ENCODE results near the gene TSSK3. TPM values are rescaled to one million over a fixed set of nuclear protein-coding genes. Genes with fewer than 3 reads are reported as not detected.
A peak's percentile ranks its signal among the peaks of the same experiment; 100 is the strongest.
"Not testable (repeated sequence)": the region's sequence is repeated elsewhere in the genome, so short reads cannot be mapped to it uniquely, and the experiment has no call there.

TSSK3 gene
- total and polyA plus RNA-seq, 4 experiments from 2014 or later, result 0.73 to 4.3 (median 3.5) TPM; not detected in 1

DNA sequence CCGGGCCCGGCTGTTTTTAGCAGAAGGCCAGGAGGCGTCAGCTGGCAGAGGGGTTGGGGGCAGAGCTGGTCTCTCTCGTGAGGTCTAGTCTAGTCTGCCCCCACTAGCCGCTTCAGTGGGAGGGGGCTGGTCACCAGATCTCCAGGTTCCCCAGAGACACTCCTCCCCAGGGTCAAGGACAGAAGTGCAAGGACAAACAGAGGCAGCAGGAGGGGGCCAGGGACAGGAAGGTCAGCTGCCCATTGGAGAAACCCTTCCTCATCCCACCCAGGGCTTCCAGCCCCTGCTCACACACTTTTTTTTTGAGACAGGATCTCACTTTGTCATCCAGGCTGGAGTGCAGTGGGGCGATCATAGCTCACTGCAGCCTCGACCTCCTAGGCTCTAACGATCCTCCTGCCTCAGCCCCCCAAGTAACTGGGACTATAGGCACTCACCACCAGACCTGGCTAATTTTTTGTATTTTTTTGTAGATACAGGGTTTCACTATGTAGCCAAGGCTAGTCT, 10.0 kb upstream of the TSSK3 start:
- ChIA-PET CTCF (ENCODE audit: partially characterized antibody) (interaction anchor here (1.0 to 3.5 kb wide), 7 partner anchors 12 to 137 kb away, joined by 3 to 10 read pairs (median 4); partner anchors contain the start of gene MARCKSL1), POLR2A (ENCODE audit: partially characterized antibody) (interaction anchor here (1.1 to 12.7 kb wide), 12 partner anchors 8 to 172 kb away, joined by 3 to 173 read pairs (median 8); partner anchors contain the start of genes HDAC1, IQCC, LCK and MARCKSL1)
- Histone ChIP-seq H3K4me3 (ENCODE audit: low read length in 2 of 2) (peak overlapping the region in 1 of 2 donors; percentile 65), H3K4me1 (ENCODE audit: insufficient read depth, low read length) (peaks cover 37% of the 10 kb centered on the region), H3K36me3 (ENCODE audit: insufficient read depth, low read length) (no peaks in the 10 kb centered on the region), H3K27ac (ENCODE audit: low read depth, low read length) (peak overlapping the region; percentile 71), H3K9me3 (ENCODE audit: control insufficient read depth in 1 of 2, low read length in 2 of 2) (no peaks in the 10 kb centered on the region), H3K27me3 (ENCODE audit: insufficient read depth, low read length) (no peaks in the 10 kb centered on the region)
- Mint-ChIP-seq H3K36me3 (no peaks in the 10 kb centered on the region), H3K9me3 (peaks cover 0 to 1% (median 0%) of the 10 kb centered on the region in 8 donors), H3K4me1 (peaks cover 21 to 56% (median 37%) of the 10 kb centered on the region in 4 donors), H3K27ac (peak overlapping the region; percentile 10 to 72 (median 59)), H3K27me3 (no peaks in the 10 kb centered on the region), H3K4me3 (peak overlapping the region; percentile 64 to 86 (median 75))
- no peak for DNase-seq
- intact Hi-C loops (cut with micrococcal nuclease), result no loop called here

GRCh38 chr1:32352831-32353383, 9.4 kb upstream of the TSSK3 start:
- Histone ChIP-seq H3K4me1 (ENCODE audit: insufficient read depth, low read length) (peaks cover 37% of the 10 kb centered on the region), H3K9me3 (ENCODE audit: control insufficient read depth in 1 of 2, low read length in 2 of 2) (no peaks in the 10 kb centered on the region), H3K4me3 (ENCODE audit: low read length in 2 of 2) (no peak overlapping the region), H3K36me3 (ENCODE audit: insufficient read depth, low read length) (no peaks in the 10 kb centered on the region), H3K27me3 (ENCODE audit: insufficient read depth, low read length) (no peaks in the 10 kb centered on the region), H3K27ac (ENCODE audit: low read depth, low read length) (no peak overlapping the region)
- Mint-ChIP-seq H3K36me3 (no peaks in the 10 kb centered on the region), H3K27me3 (no peaks in the 10 kb centered on the region), H3K4me3 (peak overlapping the region; percentile 45 to 86 (median 75)), H3K4me1 (peaks cover 21 to 55% (median 36%) of the 10 kb centered on the region in 4 donors), H3K27ac (peak overlapping the region in 4 of 7 donors; percentile 43 to 72 (median 54)), H3K9me3 (peaks cover 0 to 1% (median 0%) of the 10 kb centered on the region in 8 donors)
- peak in 1 of 5 donors; percentile 30 for DNase-seq
- ChIA-PET POLR2A (ENCODE audit: partially characterized antibody) (interaction anchor here (1.4 to 12.7 kb wide), 6 partner anchors 16 to 147 kb away, joined by 3 to 173 read pairs (median 11); partner anchors contain the start of genes HDAC1, IQCC, LCK and MARCKSL1), CTCF (ENCODE audit: partially characterized antibody) (interaction anchor here (1.0 to 3.5 kb wide), 6 partner anchors 12 to 137 kb away, joined by 3 to 10 read pairs (median 4); partner anchors contain the start of gene MARCKSL1)
- intact Hi-C loops (cut with micrococcal nuclease), result no loop called here

DNA sequence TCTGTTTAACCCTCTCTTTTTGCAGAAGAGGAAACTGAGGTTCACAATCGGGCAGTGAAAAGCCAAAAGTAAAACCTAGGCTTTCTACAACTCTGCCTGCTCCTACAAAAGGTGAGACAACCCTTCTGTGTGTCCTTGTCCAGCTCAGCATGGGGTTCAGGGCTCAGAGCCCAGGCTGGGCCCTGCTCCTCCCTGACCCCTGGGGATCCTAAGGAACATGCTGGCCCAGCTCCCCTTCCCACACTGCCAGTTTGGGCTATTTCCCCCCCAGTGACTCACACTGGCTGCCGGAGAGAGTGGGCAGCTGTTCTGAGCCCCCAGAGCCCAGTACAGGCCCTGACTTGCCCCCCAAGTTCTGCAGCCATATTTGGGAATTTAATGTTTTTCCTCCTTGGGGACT, 8.9 kb upstream of the TSSK3 start:
- POLR2A ChIA-PET (ENCODE audit: partially characterized antibody), result interaction anchor here (0.8 to 12.7 kb wide), 4 partner anchors 17 to 281 kb away, joined by 3 to 173 read pairs (median 8); partner anchors contain the start of genes LCK, MARCKSL1 and TMEM39B
- CTCF ChIA-PET (ENCODE audit: partially characterized antibody), result interaction anchor here (1.2 to 3.5 kb wide), 4 partner anchors 19 to 138 kb away, joined by 4 to 10 read pairs (median 5); no protein-coding TSS in a partner anchor
- Histone ChIP-seq H3K27me3 (ENCODE audit: insufficient read depth, low read length) (no peaks in the 10 kb centered on the region), H3K36me3 (ENCODE audit: insufficient read depth, low read length) (no peaks in the 10 kb centered on the region), H3K4me3 (ENCODE audit: low read length in 2 of 2) (no peak overlapping the region), H3K4me1 (ENCODE audit: insufficient read depth, low read length) (peaks cover 32% of the 10 kb centered on the region), H3K9me3 (ENCODE audit: control insufficient read depth in 1 of 2, low read length in 2 of 2) (no peaks in the 10 kb centered on the region), H3K27ac (ENCODE audit: low read depth, low read length) (no peak overlapping the region)
- H3K4me1 Mint-ChIP-seq, result peaks cover 19 to 54% (median 32%) of the 10 kb centered on the region in 4 donors
- peak overlapping the region; percentile 24 to 88 (median 60) for H3K27ac Mint-ChIP-seq
- H3K27me3 Mint-ChIP-seq, result no peaks in the 10 kb centered on the region
- peak overlapping the region in 7 of 8 donors; percentile 50 to 74 (median 67) for H3K4me3 Mint-ChIP-seq
- DNase-seq, result peak in 1 of 5 donors; percentile 30
- H3K9me3 Mint-ChIP-seq, result peaks cover 0 to 1% (median 0%) of the 10 kb centered on the region in 8 donors
- intact Hi-C loops (cut with micrococcal nuclease), result no loop called here
- H3K36me3 Mint-ChIP-seq, result no peaks in the 10 kb centered on the region

DNA sequence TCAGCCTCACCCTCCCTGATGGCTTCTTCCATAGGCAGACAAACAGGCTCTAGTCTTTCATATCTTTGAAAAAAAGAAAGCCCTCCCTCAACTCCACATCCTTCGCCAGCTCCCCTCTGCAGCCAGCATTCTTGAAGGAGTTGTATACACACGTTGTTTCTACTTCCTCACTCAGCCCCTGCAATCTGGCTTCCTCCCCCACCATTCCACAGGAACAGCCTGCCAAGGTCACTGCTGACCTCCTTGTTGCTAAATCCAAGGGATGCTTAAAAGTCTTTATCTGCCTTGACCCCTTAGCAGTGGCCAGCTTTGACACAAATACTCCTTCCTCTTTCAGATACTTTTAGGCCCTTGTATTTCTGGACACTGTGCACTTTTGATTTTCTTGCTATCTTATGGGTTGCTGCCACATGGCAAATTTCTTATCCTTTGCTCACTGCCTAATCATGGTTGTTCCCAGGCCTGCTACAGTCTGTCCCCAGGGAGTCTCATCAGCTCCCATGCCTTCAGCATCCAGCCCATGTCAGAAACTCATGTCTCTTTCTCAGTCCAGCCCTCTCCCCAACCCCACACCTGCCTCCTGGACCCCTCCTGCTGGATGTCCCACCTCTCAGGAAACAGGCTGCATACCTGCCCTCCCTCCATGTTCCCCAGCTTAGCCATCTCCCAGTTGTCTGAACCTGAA, 8.3 kb upstream of the TSSK3 start:
- Mint-ChIP-seq H3K4me1 (peaks cover 18 to 48% (median 26%) of the 10 kb centered on the region in 4 donors), H3K27ac (peak overlapping the region; percentile 19 to 88 (median 48)), H3K9me3 (peaks cover 0 to 1% (median 0%) of the 10 kb centered on the region in 8 donors), H3K36me3 (no peaks in the 10 kb centered on the region), H3K4me3 (peak overlapping the region; percentile 30 to 73 (median 61)), H3K27me3 (no peaks in the 10 kb centered on the region)
- Histone ChIP-seq H3K4me1 (ENCODE audit: insufficient read depth, low read length) (peaks cover 26% of the 10 kb centered on the region), H3K27ac (ENCODE audit: low read depth, low read length) (no peak overlapping the region), H3K4me3 (ENCODE audit: low read length in 2 of 2) (no peak overlapping the region), H3K27me3 (ENCODE audit: insufficient read depth, low read length) (no peaks in the 10 kb centered on the region), H3K9me3 (ENCODE audit: control insufficient read depth in 1 of 2, low read length in 2 of 2) (no peaks in the 10 kb centered on the region), H3K36me3 (ENCODE audit: insufficient read depth, low read length) (no peaks in the 10 kb centered on the region)
- intact Hi-C loops (cut with micrococcal nuclease), result no loop called here
- ChIA-PET POLR2A (ENCODE audit: partially characterized antibody) (interaction anchor here (0.5 to 12.7 kb wide), 6 partner anchors 9 to 281 kb away, joined by 3 to 173 read pairs (median 3); partner anchors contain the start of genes MARCKSL1 and TMEM39B), CTCF (ENCODE audit: partially characterized antibody) (interaction anchor here (1.2 to 1.4 kb wide), 2 partner anchors 18 to 105 kb away, joined by 4 to 5 read pairs; no protein-coding TSS in a partner anchor)
- DNase-seq, result no peak

DNA sequence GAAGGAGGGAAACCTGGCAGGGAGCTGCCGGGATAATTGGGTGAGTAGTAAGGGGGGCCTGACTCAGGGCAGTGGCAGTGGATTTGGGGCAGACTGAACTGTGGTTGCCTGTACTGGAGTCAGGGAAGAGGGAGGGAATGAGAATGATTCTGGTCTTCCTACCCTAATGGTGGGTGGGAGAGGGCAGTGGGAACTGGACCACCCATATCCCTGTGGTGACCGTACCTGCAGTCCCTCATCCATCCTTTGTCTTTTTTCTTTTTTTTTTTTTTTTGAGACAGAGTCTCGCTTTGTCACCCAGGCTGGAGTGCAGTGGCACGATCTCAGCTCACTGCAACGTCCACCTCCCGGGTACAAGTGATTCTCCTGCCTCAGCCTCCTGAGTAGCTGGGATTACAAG, 6.6 kb upstream of the TSSK3 start:
- peaks cover 10 to 46% (median 22%) of the 10 kb centered on the region in 4 donors for H3K4me1 Mint-ChIP-seq
- ChIA-PET CTCF (ENCODE audit: partially characterized antibody) (interaction anchor here (1.0 kb wide), 1 partner anchor 16 kb away, joined by 4 read pairs; no protein-coding TSS in a partner anchor), POLR2A (ENCODE audit: partially characterized antibody) (interaction anchor here (0.5 to 12.7 kb wide), 3 partner anchors 16 to 281 kb away, joined by 3 to 173 read pairs (median 3); partner anchors contain the start of gene MARCKSL1)
- H3K27me3 ChIP-seq (ENCODE audit: insufficient read depth, low read length); H3K36me3 ChIP-seq (ENCODE audit: insufficient read depth, low read length); intact Hi-C loops (cut with micrococcal nuclease); H3K9me3 ChIP-seq (ENCODE audit: control insufficient read depth in 1 of 2, low read length in 2 of 2); H3K4me3 ChIP-seq (ENCODE audit: low read length in 2 of 2); DNase-seq; H3K9me3 Mint-ChIP-seq; H3K27me3 Mint-ChIP-seq; H3K4me3 Mint-ChIP-seq; H3K36me3 Mint-ChIP-seq; H3K27ac Mint-ChIP-seq; H3K27ac ChIP-seq (ENCODE audit: low read depth, low read length): not testable (repeated sequence)
- peaks cover 19% of the 10 kb centered on the region for H3K4me1 ChIP-seq (ENCODE audit: insufficient read depth, low read length)

DNA sequence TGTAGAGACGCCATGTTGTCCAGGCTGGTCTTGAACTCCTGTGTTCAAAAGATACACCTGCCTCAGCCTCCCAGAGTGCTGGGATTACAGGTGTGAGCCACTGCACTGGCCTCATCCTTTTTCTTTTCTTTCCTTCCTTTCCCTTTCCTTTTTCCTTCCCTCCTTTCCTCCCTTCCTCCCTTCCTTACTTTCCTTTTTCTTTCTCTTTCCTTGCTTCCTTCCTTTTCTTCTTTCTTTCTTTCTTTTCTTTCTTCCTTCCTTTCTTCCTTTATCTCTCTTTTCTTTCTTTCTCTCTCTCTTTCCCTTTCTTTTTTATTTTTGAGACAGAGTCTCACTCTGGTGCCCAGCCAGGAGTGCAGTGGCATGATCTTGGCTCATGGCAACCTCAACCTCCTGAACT, 5.9 kb upstream of the TSSK3 start:
- Mint-ChIP-seq H3K9me3 (peaks cover 0 to 3% (median 0%) of the 10 kb centered on the region in 8 donors), H3K4me3 (no peak overlapping the region), H3K27me3 (peaks cover 3% of the 10 kb centered on the region in 2 donors), H3K27ac (peak overlapping the region in 1 of 7 donors; percentile 10), H3K36me3 (no peaks in the 10 kb centered on the region), H3K4me1 (peaks cover 12 to 45% (median 23%) of the 10 kb centered on the region in 4 donors)
- no peaks in the 10 kb centered on the region for H3K36me3 ChIP-seq (ENCODE audit: insufficient read depth, low read length)
- H3K4me3 ChIP-seq (ENCODE audit: low read length in 2 of 2), result no peak overlapping the region
- H3K27ac ChIP-seq (ENCODE audit: low read depth, low read length), result no peak overlapping the region
- H3K9me3 ChIP-seq (ENCODE audit: control insufficient read depth in 1 of 2, low read length in 2 of 2), result no peaks in the 10 kb centered on the region
- peaks cover 17% of the 10 kb centered on the region for H3K4me1 ChIP-seq (ENCODE audit: insufficient read depth, low read length)
- CTCF ChIA-PET (ENCODE audit: partially characterized antibody), result no interaction called here
- DNase-seq, result no peak
- intact Hi-C loops (cut with micrococcal nuclease), result no loop called here
- POLR2A ChIA-PET (ENCODE audit: partially characterized antibody), result interaction anchor here (12.7 kb wide), 1 partner anchor 20 kb away, joined by 173 read pairs; the partner anchor contains the start of gene MARCKSL1
- H3K27me3 ChIP-seq (ENCODE audit: insufficient read depth, low read length), result no peaks in the 10 kb centered on the region

All from CD4-positive, alpha-beta memory T cell (primary cell).